Effector memory CD4-positive, alpha-beta T cell (primary cell): ENCODE results near the gene BLM.

Experiments used
- DNase-seq, 3 donors: peaks; one replicate each; pipeline ENCODE4 v3.0.0-alpha.2; 2020
- H3K27ac ChIP-seq: 2 replicates; pipeline ENCODE4 v1.7.0; 2013; ENCODE audit warnings: mild to moderate bottlenecking, low read length, moderate library complexity; ENCODE audit not compliant: insufficient read depth, poor library complexity, severe bottlenecking
- H3K27me3 ChIP-seq: replicated peaks from 2 replicates; pipeline ENCODE4 v1.7.0; 2013; ENCODE audit warnings: mild to moderate bottlenecking, low read length; ENCODE audit not compliant: insufficient read depth, control insufficient read depth, poor library complexity, severe bottlenecking
- H3K36me3 ChIP-seq: 2 replicates; pipeline ENCODE4 v1.7.0; 2013; ENCODE audit warnings: mild to moderate bottlenecking, low read length, moderate library complexity; ENCODE audit not compliant: control insufficient read depth, insufficient read depth
- H3K4me1 ChIP-seq: 2 replicates; pipeline ENCODE4 v1.7.0; 2013; ENCODE audit warnings: low read length, mild to moderate bottlenecking; ENCODE audit not compliant: control insufficient read depth, insufficient read depth, poor library complexity, severe bottlenecking
- H3K4me3 ChIP-seq: 2 replicates; pipeline ENCODE4 v1.7.0; 2013; ENCODE audit warnings: low read length, low read depth, mild to moderate bottlenecking; ENCODE audit not compliant: insufficient read depth, poor library complexity, severe bottlenecking
- H3K9me3 ChIP-seq: 2 replicates; pipeline ENCODE4 v1.7.0; 2013; ENCODE audit warnings: mild to moderate bottlenecking, low read length, moderate library complexity; ENCODE audit not compliant: control insufficient read depth

BLM gene

GRCh38 chr15:90773485-90773884 is 56.3 kb downstream of the BLM start:
- H3K27ac ChIP-seq: no peak overlapping the region
- H3K27me3 ChIP-seq: no peaks in the 10 kb centered on the region
- H3K4me3 ChIP-seq: no peak overlapping the region
- no peaks in the 10 kb centered on the region for H3K4me1 ChIP-seq
- no peaks in the 10 kb centered on the region for H3K36me3 ChIP-seq
- DNase-seq: no peak
- no peaks in the 10 kb centered on the region for H3K9me3 ChIP-seq

- Histone ChIP-seq H3K27me3 (no peaks in the 10 kb centered on the region), H3K4me3 (no peak overlapping the region), H3K36me3 (no peaks in the 10 kb centered on the region), H3K4me1 (no peaks in the 10 kb centered on the region), H3K9me3 (no peaks in the 10 kb centered on the region), H3K27ac (no peak overlapping the region)
- no peak for DNase-seq
Observed at GRCh38 chr15:90774731-90775514, 57.8 kb downstream of the BLM start.

GRCh38 chr15:90780916-90781315 is 63.8 kb downstream of the BLM start:
- Histone ChIP-seq H3K9me3 (no peaks in the 10 kb centered on the region), H3K27me3 (no peaks in the 10 kb centered on the region), H3K4me1 (peaks cover 8% of the 10 kb centered on the region), H3K36me3 (no peaks in the 10 kb centered on the region), H3K4me3 (no peak overlapping the region), H3K27ac (no peak overlapping the region)
- no peak for DNase-seq

GRCh38 chr15:90782442-90782841 is 65.3 kb downstream of the BLM start:
- no peaks in the 10 kb centered on the region for H3K27me3 ChIP-seq
- peaks cover 8% of the 10 kb centered on the region for H3K4me1 ChIP-seq
- no peak for DNase-seq
- no peak overlapping the region for H3K27ac ChIP-seq
- no peak overlapping the region for H3K4me3 ChIP-seq
- no peaks in the 10 kb centered on the region for H3K9me3 ChIP-seq
- no peaks in the 10 kb centered on the region for H3K36me3 ChIP-seq

GRCh38 chr15:90787881-90788280 is 70.7 kb downstream of the BLM start:
- H3K4me1 ChIP-seq: no peaks in the 10 kb centered on the region
- no peak overlapping the region for H3K4me3 ChIP-seq
- H3K9me3 ChIP-seq: no peaks in the 10 kb centered on the region
- H3K36me3 ChIP-seq: peaks cover 2% of the 10 kb centered on the region
- H3K27me3 ChIP-seq: no peaks in the 10 kb centered on the region
- no peak for DNase-seq
- no peak overlapping the region for H3K27ac ChIP-seq

- no peak for DNase-seq
- Histone ChIP-seq H3K9me3 (no peaks in the 10 kb centered on the region), H3K4me1 (no peaks in the 10 kb centered on the region), H3K36me3 (peaks cover 2% of the 10 kb centered on the region), H3K27ac (no peak overlapping the region), H3K4me3 (no peak overlapping the region), H3K27me3 (no peaks in the 10 kb centered on the region)
Observed at GRCh38 chr15:90789462-90789861, 72.3 kb downstream of the BLM start.

- no peak overlapping the region for H3K27ac ChIP-seq
- H3K36me3 ChIP-seq: peaks cover 2% of the 10 kb centered on the region
- no peaks in the 10 kb centered on the region for H3K4me1 ChIP-seq
- H3K9me3 ChIP-seq: no peaks in the 10 kb centered on the region
- H3K4me3 ChIP-seq: no peak overlapping the region
- DNase-seq: no peak
- no peaks in the 10 kb centered on the region for H3K27me3 ChIP-seq
Observed at GRCh38 chr15:90790057-90790456, 72.9 kb downstream of the BLM start.

- peaks cover 2% of the 10 kb centered on the region for H3K36me3 ChIP-seq
- no peaks in the 10 kb centered on the region for H3K9me3 ChIP-seq
- H3K4me3 ChIP-seq: no peak overlapping the region
- no peaks in the 10 kb centered on the region for H3K4me1 ChIP-seq
- no peak for DNase-seq
- no peak overlapping the region for H3K27ac ChIP-seq
- H3K27me3 ChIP-seq: no peaks in the 10 kb centered on the region
Observed at GRCh38 chr15:90790561-90790960, 73.4 kb downstream of the BLM start.

GRCh38 chr15:90794538-90794937 is 77.4 kb downstream of the BLM start:
- no peaks in the 10 kb centered on the region for H3K9me3 ChIP-seq
- no peaks in the 10 kb centered on the region for H3K4me1 ChIP-seq
- peaks cover 2% of the 10 kb centered on the region for H3K36me3 ChIP-seq
- no peak overlapping the region for H3K4me3 ChIP-seq
- no peak for DNase-seq
- H3K27ac ChIP-seq: no peak overlapping the region
- H3K27me3 ChIP-seq: no peaks in the 10 kb centered on the region

- no peaks in the 10 kb centered on the region for H3K4me1 ChIP-seq
- H3K27ac ChIP-seq: no peak overlapping the region
- DNase-seq: no peak
- H3K36me3 ChIP-seq: no peaks in the 10 kb centered on the region
- no peaks in the 10 kb centered on the region for H3K27me3 ChIP-seq
- H3K4me3 ChIP-seq: no peak overlapping the region
- H3K9me3 ChIP-seq: no peaks in the 10 kb centered on the region
Observed at GRCh38 chr15:90799639-90800170, 82.6 kb downstream of the BLM start.
